DMS53 treated with DMSO at 0.1 percent for 48 hours (cell line): ENCODE measurements around the gene TMCO4.

Experiments
- DNase-seq: peaks from one replicate; lab custom pipeline; 2025; ENCODE audit not compliant: unreplicated experiment; lab: John Stamatoyannopoulos, UW

Gene TMCO4

DNA sequence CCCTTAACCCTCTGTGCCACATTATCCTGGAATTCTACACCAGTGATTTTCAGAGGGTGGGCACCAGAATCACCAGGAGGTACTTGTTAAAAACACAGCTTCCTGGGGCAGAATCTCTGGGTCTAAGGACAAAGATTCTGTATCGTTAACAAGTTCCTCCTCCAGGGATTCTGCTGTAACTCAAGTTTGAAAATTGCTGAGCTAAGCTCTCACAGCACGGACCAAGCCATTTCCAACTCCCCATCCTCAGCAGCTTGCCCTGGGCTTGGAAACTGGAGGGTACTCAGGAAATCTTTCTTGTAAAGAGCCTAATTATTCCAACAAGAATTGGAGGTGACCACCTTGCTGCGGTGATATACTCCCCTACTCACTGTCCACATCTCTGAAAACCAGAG, 48.8 kb downstream of the TMCO4 start:
- no peak for DNase-seq

DNA sequence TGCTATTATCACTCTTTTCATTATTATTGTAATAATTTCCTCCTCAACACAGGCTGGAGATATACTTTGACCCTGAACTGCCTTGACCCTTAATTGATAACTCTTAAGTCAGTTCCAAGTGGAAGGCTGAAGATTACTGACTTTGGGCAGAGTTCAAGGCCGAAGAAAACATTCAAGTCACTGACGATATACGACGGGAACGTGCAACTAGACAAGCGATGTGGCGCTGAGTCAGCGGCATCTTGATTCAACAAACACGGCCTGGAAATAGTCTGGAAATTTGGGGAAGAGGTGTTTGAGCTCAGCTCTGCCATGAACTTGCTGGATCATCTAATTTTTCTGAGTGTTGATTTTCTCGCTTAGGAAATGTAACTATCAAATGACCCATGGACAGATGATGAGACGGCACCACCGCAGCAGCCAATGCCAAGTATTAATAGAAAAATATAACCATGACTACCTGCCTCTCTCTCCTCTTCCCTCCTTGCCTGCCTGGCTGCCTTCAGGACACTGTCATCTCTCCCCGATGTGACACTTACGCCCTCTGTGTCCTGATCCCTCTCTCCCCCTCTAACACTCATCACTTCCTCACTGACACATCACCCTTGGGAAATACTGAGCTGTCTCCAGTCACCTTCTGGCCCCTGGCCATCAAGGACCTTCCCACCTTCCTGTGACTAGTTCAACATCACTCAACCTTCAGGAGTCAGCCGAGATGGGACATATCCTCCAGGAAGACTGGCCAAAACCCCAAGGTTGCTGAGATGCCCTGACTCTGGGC, 49.4 kb downstream of the TMCO4 start:
- DNase-seq = no peak

DNA sequence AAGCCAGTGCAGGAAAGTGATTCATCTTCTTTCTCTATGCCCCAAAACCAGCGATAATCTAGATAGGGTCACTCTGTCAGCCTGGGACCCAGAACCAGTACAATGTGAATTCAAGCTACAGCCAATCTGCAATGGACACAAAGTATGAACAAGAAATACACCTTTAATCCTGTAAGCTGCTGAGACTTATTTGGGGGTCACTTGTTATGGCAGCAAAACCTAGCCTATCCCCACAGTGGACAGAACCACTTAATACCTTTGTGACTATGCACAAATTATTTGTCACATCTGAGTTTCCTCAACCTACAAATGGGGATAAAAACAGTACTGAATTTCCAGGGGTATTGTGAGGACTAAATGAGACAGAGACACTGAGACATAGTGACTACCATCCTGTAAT, 50.0 kb downstream of the TMCO4 start:
- DNase-seq = no peak

DNA sequence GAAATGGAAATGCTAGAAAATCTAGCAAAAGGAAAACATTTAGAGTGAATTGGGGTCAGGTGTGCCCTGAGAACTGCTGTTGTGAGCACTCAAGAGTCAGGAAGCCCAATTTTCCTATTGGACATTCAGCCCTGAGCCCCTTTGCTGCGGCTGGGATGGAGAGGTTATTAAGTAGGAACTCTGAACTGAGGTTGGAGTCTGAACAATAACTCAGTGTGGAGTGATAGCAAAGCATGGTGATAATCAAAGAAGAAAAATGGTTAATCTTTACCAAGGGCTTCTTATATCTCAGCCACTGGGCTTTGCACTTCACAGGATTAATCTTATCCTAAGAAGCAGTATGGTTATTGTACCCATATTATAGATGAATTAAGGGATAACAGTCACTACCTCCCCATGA, 52.0 kb downstream of the TMCO4 start:
- DNase-seq = no peak

DNA sequence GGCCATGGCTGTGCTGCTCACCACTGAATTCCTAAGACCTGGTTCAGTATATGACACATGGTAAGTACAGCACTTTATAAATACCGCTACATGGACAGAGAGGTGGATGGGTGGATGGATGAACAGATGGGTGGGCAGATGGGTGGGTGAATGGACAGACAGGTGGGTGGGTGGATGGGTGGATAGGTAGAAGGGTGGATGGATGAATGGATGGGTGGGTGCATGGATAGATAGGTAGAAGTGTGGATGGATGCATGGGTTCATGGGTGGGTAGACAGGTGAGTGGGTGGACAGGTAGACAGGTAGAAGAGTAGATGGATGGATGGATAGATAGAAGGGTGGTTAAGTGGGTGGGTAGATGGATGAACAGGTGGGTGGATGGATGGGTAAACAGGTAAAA, 54.8 kb downstream of the TMCO4 start:
- DNase-seq = no peak

DNA sequence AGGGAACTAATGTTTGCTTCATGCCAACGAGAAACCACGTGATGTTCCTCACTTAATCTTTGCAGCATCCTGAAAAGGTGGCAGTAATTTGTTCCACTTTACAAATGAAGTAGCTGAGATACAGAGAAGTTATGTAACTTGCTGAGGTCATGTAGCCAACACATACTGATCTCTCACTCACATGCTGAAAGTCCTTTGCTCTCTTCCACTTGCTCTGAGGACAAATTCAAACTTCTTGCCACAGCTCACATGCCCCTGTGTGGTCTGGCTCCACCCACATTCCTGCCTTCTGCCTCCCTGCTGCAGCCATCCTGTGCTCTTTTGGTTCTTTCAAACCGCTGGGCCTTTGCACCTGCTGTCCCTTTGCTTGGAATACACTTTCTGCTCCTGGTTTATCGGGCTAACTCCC, 55.4 kb downstream of the TMCO4 start:
- DNase-seq = no peak

DNA sequence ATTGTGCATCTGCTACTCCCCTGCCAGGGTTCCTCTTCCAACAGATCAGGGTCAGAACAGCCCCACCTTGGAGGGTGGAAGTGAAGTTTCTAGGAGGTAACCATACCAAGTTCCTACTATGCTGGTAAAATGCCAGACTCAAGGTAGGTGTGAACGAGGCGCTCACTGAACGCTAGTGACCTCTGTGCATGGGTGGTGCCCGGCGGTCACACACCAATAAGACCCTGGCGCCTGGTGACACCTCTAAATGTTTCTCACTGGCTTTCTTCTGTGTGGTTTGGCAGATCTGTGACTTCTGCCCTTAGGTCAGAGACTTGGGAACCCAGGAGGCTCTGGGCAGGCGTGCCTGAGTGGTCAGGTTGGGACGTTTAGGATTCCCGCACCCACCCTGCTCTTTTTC, 55.9 kb downstream of the TMCO4 start:
- no peak for DNase-seq

DNA sequence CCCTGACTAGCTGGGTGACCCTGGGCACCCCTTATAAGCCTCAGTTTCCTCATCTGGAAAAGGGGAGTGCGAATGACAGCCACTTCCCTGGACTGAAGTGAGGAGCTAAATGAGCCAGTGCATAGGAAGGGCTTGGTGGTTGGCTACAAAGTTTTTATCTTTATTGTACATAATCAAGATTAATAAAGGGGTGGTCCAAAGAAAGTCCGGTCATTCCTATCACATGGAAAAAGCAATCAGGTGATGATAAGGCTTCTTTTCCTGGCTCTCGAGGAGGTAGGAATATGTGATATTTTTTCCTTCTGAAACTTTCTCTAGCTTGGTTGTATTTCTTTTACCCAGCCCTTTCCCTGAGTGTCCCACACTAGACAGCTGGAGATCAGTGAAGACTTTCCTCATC, 56.5 kb downstream of the TMCO4 start:
- DNase-seq = no peak

DNA sequence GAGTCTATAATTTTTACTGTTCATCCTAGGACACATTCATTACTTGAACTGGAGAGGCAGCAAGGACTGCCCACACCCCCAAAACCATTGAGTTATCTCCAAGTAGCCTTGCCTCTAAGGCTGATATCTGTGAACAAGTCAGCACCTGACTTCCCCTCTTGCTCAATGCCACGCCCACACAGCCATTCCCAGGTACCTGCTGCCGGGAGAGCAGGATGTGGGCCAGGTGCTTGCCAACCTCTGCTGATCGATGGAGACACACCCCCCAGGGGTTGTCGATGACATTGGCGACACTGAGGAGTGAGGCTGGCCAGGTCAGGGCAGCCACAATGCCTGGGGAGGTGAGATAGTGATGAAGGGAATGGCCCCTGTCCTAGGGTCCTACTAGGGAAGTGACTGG, 60.1 kb downstream of the TMCO4 start:
- no peak for DNase-seq

DNA sequence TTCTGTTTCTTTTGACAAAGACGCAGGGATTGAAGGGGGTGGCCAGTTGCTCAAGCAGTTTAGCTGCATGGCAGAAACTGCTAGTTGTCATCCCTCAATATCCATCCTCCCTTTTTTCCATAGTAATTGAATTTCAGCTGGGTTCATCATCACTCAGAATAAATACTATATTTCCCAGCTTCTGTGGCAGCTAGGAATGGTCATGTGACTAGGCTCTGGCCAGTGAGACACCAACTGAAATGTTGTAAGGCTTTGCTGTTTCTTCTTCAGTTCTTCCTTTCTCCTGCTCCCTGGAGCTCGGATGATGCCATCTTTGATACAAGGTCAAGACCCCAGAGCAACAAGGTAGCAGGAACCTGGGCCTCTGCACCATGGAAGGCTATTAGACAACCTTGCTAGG, 61.0 kb downstream of the TMCO4 start:
- DNase-seq = no peak

DNA sequence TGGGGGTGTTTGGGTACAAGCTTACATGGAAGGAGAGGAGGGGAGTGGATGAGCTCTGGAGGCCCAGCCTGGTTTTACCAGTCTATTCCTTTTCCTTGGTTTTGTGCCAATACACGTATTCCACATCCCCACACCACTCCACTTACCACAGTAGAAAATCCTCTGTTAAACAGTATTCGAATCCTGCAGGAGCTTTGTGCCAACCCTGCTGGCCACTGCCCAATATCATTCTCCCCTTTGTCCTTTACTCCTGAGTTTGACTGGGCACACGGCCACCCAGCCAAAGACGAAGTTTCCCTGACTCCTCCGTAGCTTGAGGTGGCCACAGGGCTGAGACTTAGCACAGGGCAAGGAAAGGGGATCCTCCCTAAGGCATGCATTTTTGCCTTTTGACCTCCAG, 61.6 kb downstream of the TMCO4 start:
- no peak for DNase-seq

DNA sequence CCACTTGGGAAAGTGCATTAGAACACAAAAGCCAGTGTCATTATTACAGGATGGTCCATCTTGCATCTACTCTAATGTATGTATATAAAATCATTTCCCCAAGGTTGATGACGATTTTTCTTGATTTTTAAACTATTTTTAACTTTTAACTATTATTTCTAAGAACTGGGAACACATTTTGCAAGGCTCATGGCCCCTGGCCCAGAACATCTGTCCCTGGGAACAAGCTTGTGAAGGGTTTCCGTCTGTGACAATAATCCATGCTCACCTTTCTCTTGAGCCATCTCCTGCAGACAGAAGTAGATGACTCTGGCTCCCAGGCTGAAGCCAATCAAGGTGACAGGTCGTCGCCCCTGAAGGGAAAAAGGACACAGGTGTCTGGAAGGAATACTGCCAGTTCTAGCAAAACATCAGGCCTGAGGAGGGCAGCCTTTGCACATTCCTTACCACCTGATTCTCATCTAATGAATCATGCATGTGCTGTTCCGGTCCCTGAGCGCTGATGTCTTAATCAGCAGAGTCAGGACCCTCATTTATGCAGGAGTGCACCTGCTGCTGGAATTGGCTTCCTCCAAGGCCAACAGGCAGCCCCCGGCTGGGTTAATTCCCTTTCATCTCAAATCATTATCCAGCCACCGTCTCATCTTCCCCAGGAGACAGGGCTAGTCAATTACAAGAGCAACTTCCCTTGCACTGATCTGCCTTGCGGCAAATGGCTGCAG, 62.5 kb downstream of the TMCO4 start:
- no peak for DNase-seq

DNA sequence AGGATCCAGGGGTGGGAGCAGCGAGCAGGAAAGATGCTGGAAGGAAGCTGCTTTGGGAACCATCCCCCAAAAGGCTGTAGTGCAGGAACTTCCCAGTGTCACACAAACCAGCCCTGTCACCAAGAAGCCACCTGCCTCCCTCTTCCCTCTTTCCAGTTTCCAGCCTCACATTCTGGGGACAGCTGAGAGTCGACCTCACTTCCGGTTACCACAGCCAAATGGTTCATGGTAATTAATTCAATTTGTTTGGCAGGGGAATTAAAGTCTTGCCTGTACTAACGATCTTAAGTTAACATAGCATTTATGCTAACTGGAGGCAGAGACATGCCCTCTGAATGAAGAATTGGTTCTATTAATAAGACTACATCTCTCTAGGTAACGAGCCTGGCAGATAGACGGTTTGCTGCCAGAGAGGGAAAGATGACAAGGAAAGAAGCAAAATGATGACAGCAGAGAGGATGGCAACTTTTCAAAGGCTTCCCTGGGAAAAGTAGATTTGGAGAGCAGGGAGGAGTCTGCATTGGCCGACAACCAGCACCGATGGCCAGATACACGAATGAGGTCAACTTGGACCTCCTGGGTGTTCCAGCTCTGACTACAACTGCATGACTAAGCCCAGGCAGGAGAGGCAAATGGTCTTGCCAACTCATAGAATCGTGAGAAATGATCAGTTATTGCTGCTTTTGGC, 64.1 kb downstream of the TMCO4 start:
- no peak for DNase-seq

DNA sequence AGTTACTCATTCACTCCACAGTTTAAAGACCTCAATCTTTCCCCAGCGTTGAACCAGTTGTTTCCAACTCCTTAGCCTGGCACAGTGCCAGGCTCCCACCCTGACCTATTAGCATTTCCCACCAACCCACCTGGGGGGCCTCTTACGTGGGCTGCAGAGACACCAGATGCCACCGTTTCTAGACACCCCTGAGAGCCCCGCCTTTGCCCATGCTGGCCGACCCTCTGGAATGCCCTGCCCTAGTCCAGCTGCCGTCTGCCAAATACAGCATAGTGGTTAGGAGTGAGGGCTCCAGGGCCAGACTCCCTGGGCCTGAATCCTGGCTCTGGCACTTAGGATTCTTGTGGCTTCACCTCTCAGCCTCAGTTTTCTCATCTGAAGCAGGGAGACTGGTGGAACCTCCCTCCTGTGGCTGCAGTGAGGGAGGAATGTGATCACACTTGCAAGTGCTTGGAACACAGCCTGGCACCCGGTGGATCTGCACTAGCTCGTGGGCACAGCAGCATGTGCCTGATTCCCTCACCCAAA, 65.2 kb downstream of the TMCO4 start:
- DNase-seq = no peak

DNA sequence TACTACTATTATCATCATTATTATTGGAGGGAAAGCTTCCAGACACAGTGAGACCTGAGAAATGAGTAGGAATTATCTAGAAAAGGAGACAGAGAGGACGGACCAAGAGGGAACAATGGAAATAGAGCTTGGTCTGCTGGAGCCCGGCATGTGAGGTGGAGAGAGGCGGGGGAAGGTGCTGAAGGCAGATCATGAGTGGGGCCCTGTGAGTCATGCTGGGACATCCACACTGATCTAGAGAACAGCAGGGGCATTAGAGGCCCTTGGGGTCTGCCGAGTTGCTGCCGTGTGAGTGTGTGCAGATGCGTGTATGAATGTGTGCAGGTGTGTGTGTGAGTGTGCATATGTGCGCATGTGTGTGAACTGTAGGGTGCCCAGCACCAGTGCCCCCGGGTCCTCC, 65.7 kb downstream of the TMCO4 start:
- DNase-seq = no peak

DNA sequence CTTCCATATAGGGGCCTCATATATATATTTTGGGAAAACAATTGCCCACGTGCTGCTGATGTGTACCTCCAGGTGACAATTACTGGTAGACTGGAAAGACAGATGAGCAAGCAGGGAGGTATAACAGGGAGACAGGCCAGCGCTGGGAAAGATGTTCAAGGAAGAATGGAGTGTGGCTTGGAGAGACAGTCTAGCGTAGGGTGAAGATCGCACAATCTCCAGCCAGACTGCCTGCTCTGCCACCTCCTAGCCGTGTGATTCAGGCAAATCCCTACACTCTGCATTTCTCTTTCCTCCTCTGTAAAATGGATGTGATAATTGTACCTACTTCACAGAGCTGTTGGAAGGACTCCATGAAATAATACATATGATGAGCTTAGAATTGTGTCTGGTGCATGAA, 66.1 kb downstream of the TMCO4 start:
- DNase-seq = no peak

DNA sequence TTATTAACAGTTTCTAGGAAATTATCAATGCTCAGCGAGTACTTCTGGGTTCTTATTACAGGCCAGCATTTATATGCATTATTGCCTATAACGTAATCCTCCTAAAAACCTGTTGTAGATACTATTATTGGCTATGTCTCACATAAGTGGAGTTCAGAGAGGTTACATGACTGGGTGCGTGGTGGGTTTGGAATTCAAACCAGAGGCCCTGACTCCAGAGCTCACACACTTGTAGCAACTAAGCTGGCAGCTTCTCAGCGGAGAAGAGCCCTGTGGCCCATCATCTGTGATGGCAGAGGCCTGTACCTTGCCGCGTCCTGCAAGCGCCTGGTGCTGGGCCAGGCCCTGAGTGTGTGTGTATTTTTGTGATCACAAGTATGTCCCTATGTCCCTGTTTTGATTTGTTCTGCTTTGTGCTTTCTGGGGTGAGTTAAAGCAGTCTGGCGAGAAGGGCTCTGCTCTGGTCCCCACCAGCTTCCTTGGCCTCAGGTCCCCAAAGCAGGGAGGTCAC, 68.3 kb downstream of the TMCO4 start:
- no peak for DNase-seq

DNA sequence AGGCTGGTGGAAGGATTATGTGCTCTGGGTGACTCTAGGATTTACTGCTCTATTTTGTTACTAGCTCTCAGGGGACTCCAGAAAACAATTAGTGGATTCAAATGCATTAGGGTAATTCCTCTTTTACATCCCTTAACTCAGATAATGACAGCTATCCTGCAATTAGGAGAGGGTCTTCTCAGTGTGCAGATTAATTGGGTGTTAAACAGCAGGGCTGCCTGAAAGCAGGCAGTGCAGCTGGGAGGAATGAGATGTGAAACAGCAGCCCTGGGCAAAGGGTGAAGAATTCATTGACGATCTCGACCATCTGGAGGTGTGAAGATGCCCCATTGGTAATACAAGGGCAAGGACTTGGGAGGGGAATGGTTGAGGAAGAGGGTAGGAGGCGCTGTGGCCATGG, 68.9 kb downstream of the TMCO4 start:
- no peak for DNase-seq

DNA sequence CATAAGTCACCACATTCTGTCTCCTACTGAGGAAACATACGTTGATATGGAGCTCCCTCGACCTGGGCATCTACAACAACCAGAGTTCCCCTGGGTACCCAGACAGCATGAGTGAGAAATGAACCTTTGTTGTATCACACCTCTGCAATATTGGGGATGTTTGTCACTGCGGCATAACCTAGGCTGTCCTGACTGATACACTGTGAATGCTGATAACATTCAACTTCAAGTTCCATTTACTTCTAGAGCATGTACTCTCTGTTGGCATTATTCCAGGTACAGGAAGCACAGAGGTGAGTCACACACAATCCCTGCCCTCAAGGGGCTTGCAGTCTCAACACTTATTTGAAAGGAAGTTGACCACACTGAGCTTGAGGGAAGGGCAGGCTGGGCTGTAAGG, 69.5 kb downstream of the TMCO4 start:
- no peak for DNase-seq

DNA sequence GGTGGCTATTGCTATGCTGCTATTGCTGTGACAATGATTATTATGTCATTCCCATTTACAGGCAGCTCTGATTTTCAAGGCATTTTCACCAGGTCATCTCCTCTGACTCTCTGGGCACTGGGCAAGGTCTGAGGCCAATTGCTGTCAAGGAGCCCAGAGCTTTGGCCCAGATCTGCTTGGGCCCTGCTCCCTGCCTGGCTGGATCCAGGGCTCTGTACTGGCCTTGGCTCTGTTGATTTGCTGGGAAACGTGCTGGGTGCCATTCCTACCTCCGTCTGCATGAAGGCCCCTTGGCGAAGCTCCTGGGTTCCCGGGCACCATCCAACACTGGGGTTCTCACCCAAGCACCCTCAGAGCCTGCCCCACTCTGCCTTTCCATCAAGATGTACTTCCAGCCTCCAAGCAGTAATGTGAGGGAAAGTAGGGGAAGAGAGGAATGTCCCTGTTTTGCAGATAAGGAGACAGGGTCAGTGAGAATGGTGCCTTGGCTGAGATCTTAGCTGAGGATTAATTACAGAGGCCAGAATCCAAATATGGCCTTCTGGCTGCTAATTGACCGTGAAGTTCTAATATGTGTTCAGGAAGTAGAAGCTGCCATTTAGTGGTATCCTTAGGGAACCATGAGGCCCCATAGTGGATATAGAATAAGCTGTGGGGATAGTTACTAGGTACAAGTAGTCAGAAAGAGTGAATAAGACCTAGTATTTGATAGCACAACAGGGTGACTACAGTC, 71.1 kb downstream of the TMCO4 start:
- DNase-seq = no peak

DNA sequence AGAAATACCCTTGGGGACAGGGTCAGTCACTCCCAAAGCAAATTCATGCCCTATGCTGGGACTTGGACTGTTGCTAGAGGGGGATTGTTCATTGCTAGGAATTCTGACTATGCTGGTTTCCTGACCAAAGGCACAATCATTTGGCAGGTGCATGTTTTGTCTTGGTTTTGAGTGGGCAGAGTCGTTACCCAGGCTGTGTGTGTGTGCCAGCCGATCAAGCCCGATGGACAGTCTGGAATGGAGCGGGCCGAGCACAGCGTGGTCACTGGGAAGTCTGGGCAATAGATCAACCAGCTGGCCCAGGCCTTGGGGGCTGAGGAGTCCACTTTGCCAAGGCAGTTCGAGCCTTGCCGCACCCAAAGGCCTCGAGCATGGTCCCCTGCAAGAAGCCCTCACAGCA, 74.1 kb downstream of the TMCO4 start:
- DNase-seq = no peak
